HepG2 (cell line): ENCODE measurements around the gene RUSF1. TPM values are rescaled to one million over a fixed set of nuclear protein-coding genes. Genes with fewer than 3 reads are reported as not detected.

Experiments
- CCAR2 ChIP-seq: fragments of 200-400 bp; formaldehyde crosslinking; optimal IDR thresholded peaks from 2 replicates; pipeline ENCODE3; 2018; ENCODE audit warnings: low read depth, mild to moderate bottlenecking, low read length, moderate library complexity
- CEBPG ChIP-seq: IDR thresholded peaks from 2 replicates; pipeline ENCODE4 v1.6.1; 2016
- CHD4 ChIP-seq: fragments of 200-600 bp; sonication (generic); IDR thresholded peaks from 2 replicates; pipeline ENCODE4 v1.7.0; 2017; ENCODE audit warnings: mild to moderate bottlenecking, low read length, borderline replicate concordance
- CREB1 ChIP-seq, 2 experiments: fragments of 450-650 bp in 1 of 2; IDR thresholded peaks; 2 replicates each; pipeline ENCODE4 v1.6.1; 2016 to 2017; ENCODE audit warnings: control low read depth in 1 of 2, mild to moderate bottlenecking in 1 of 2, missing compliant biosample characterization in 1 of 2, missing genetic modification characterization in 1 of 2
- FUBP1 ChIP-seq: sonication (generic); formaldehyde crosslinking; IDR thresholded peaks from 2 replicates; pipeline ENCODE4 v1.5.1; 2020; ENCODE audit warnings: missing genetic modification reagents, mild to moderate bottlenecking, borderline replicate concordance
- KMT2B ChIP-seq: IDR thresholded peaks from 2 replicates; pipeline ENCODE4 v1.6.1; 2016; ENCODE audit warnings: missing genetic modification reagents, missing compliant biosample characterization
- MTA3 ChIP-seq: sonication (generic); formaldehyde crosslinking; IDR thresholded peaks from 2 replicates; pipeline ENCODE4 v1.4.0; 2020; ENCODE audit warnings: missing genetic modification reagents
- NCOA1 ChIP-seq: sonication (generic); formaldehyde crosslinking; IDR thresholded peaks from 2 replicates; pipeline ENCODE4 v1.9.0; 2021; ENCODE audit warnings: missing genetic modification reagents
- SSRP1 ChIP-seq: IDR thresholded peaks from 2 replicates; pipeline ENCODE4 v1.6.1; 2016; ENCODE audit warnings: control low read depth
- THAP9 ChIP-seq: sonication (generic); formaldehyde crosslinking; IDR thresholded peaks from 2 replicates; pipeline ENCODE4; 2020; ENCODE audit warnings: missing genetic modification reagents, mild to moderate bottlenecking, borderline replicate concordance
- TRIM22 ChIP-seq: fragments of 450-650 bp; IDR thresholded peaks from 2 replicates; pipeline ENCODE4 v1.6.1; 2017
- ZBTB7B ChIP-seq: sonication (generic); formaldehyde crosslinking; IDR thresholded peaks from 2 replicates; pipeline ENCODE4 v1.4.0; 2020; ENCODE audit warnings: missing genetic modification reagents
- ZBTB8A ChIP-seq: sonication (generic); formaldehyde crosslinking; IDR thresholded peaks from 2 replicates; pipeline ENCODE4 v1.4.0; 2020; ENCODE audit warnings: mild to moderate bottlenecking, low read depth, missing genetic modification reagents, borderline replicate concordance
- ZNF124 ChIP-seq: sonication (generic); formaldehyde crosslinking; IDR thresholded peaks from 2 replicates; pipeline ENCODE4 v1.4.0; 2020; ENCODE audit warnings: missing genetic modification reagents
- ZNF235 ChIP-seq: sonication (generic); formaldehyde crosslinking; IDR thresholded peaks from 2 replicates; pipeline ENCODE4 v1.8.1; 2023; ENCODE audit warnings: mild to moderate bottlenecking, missing genetic modification reagents, borderline replicate concordance
- ZNF251 ChIP-seq: sonication (generic); formaldehyde crosslinking; IDR thresholded peaks from 2 replicates; pipeline ENCODE4 v1.9.0; 2021; ENCODE audit warnings: mild to moderate bottlenecking, missing genetic modification reagents
- ZNF326 ChIP-seq: sonication (generic); formaldehyde crosslinking; IDR thresholded peaks from 2 replicates; pipeline ENCODE4 v1.4.0; 2020; ENCODE audit warnings: missing genetic modification reagents, borderline replicate concordance
- ZNF331 ChIP-seq: sonication (generic); formaldehyde crosslinking; IDR thresholded peaks from 2 replicates; pipeline ENCODE4 v1.4.0; 2020; ENCODE audit warnings: missing genetic modification reagents
- ZNF441 ChIP-seq: sonication (generic); formaldehyde crosslinking; IDR thresholded peaks from 2 replicates; pipeline ENCODE4 v1.7.0; 2021; ENCODE audit warnings: missing genetic modification reagents, borderline replicate concordance
- ZNF703 ChIP-seq: sonication (generic); formaldehyde crosslinking; IDR thresholded peaks from 2 replicates; pipeline ENCODE4 v1.5.1; 2020; ENCODE audit warnings: missing genetic modification reagents, mild to moderate bottlenecking, moderate library complexity, borderline replicate concordance
- ZNF780A ChIP-seq: sonication (generic); formaldehyde crosslinking; IDR thresholded peaks from 2 replicates; pipeline ENCODE4 v1.8.0; 2022; ENCODE audit warnings: mild to moderate bottlenecking, missing genetic modification reagents, moderate library complexity
- polyA plus RNA-seq, 8 experiments: library from polyadenylated mRNA; depleted of rRNA in 3 of 8; stranded (reverse) in 7 of 8; unstranded in 1 of 8; fragments of >200 nt; fragmentation: Illumina TruSeq in 4 of 8; extraction: Trizol in 4 of 8; gene quantifications; 2 replicates each; pipeline versions ENCODE4 v1.2.1 to v1.2.3, GENCODE V29; 2011 to 2016; ENCODE audit warnings: low read depth in 4 of 8, missing spikeins in 1 of 8, mixed read lengths in 1 of 8; ENCODE audit not compliant: insufficient read depth in 1 of 8
- total RNA-seq, 5 experiments: library from RNA; depleted of rRNA; stranded (reverse); fragments of >200 nt; fragmentation: Illumina TruSeq; extraction: Trizol; gene quantifications; 2 replicates each; pipeline ENCODE4 v1.2.3, GENCODE V29; 2016; ENCODE audit warnings: low read depth in 1 of 5

RUSF1 gene
- total and polyA plus RNA-seq, 2 of the 13 experiments (the other 11 are each of a cell fraction or from before 2014, with no cell fraction given) = 40.8 to 50.2 TPM

- TF ChIP-seq ZBTB7B = peak; percentile 76; the same call in 1 of the 2 replicates
- TF ChIP-seq ZNF326 (CRISPR knock-in tag) = no peak
- no peak for TF ChIP-seq CCAR2
- no peak; the same call in 1 of the 2 replicates for TF ChIP-seq SSRP1 (CRISPR knock-in tag)
- no peak for TF ChIP-seq ZNF124
- TF ChIP-seq NCOA1 (CRISPR knock-in tag) = peak; percentile 19; the same call in 1 of the 2 replicates
- TF ChIP-seq TRIM22 = no peak
- no peak for TF ChIP-seq CHD4
- no peak for TF ChIP-seq ZBTB8A (CRISPR knock-in tag)
- peak; percentile 66 for TF ChIP-seq ZNF331 (CRISPR knock-in tag)
- peak; percentile 23; the same call in 1 of the 2 replicates for TF ChIP-seq ZNF703 (CRISPR knock-in tag)
- 0 out of 2 replicates have a peak, but pooled peaks have one; percentile 17 for TF ChIP-seq CREB1 (IDR thresholded peaks at IDR 0.05)
- TF ChIP-seq CREB1 (CRISPR knock-in tag; IDR thresholded peaks at IDR 0.05) = no peak
- peak; percentile 58 for TF ChIP-seq CEBPG
- no peak for TF ChIP-seq FUBP1 (CRISPR knock-in tag)
- TF ChIP-seq ZNF251 = no peak
- peak; percentile 37; the same call in 1 of the 2 replicates for TF ChIP-seq KMT2B
- TF ChIP-seq THAP9 = no peak
- TF ChIP-seq ZNF235 (CRISPR knock-in tag) = no peak; the same call in 1 of the 2 replicates
- TF ChIP-seq ZNF441 (CRISPR knock-in tag) = peak; percentile 92
- no peak for TF ChIP-seq MTA3 (CRISPR knock-in tag)
- TF ChIP-seq ZNF780A (CRISPR knock-in tag) = peak; percentile 49; the same call in 1 of the 2 replicates
These were observed 54.7 kb downstream of the RUSF1 start (continued) for GRCh38 chr16:31453255-31454204.
